Fibroblast of lung (primary cell): ENCODE data around the gene VWF.
"Not testable (repeated sequence)": the region's sequence is repeated elsewhere in the genome, so short reads cannot be mapped to it uniquely, and the experiment has no call there.

Experiments used
- EZH2 ChIP-seq: IDR thresholded peaks from 2 replicates; pipeline ENCODE4 v1.5.1; 2012; ENCODE audit warnings: low read length, control low read depth, mild to moderate bottlenecking; ENCODE audit errors: missing control alignments
- TF ChIP-seq, protein P1 (sequence below), 2 donors: IDR thresholded peaks in 1 of 2; conservative IDR thresholded peaks in 1 of 2; 1 replicate in 1 of 2; 2 replicates in 1 of 2; pipeline ENCODE4 v1.5.1; 2011 to 2012; ENCODE audit warnings: low read length in 2 of 2, control low read depth in 1 of 2, inconsistent platforms in 1 of 2, low read depth in 1 of 2, mild to moderate bottlenecking in 1 of 2

DNA sequence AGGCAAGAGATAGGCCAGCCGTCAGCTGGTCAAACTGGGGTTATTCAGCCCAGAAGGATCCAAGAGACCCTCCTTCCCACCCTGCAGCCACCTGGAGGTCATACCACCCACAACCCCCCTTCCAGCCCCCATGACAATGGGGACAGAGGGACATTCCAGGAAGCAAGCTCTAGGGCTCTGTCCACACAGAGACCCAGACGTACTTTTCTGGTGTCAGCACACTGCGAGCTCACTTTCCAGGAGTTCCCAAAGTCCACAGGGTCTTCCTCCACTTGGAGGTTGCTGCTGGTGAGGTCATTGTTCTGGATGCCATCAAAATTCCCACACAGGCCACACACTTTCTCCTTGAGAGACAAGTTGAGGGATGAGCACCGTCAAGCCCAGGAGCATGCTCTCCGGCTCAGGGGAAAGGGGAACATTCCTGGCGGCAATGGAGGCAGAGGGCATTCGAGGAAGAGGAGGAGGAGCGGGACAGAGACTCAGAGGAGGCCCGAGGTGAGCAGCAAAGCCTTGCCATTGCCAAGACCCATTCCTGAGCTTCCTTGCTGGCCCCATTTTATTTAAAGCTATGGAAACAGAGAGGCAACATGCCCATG is 98.7 kb downstream of the VWF start:
- TF ChIP-seq, protein P1, sequence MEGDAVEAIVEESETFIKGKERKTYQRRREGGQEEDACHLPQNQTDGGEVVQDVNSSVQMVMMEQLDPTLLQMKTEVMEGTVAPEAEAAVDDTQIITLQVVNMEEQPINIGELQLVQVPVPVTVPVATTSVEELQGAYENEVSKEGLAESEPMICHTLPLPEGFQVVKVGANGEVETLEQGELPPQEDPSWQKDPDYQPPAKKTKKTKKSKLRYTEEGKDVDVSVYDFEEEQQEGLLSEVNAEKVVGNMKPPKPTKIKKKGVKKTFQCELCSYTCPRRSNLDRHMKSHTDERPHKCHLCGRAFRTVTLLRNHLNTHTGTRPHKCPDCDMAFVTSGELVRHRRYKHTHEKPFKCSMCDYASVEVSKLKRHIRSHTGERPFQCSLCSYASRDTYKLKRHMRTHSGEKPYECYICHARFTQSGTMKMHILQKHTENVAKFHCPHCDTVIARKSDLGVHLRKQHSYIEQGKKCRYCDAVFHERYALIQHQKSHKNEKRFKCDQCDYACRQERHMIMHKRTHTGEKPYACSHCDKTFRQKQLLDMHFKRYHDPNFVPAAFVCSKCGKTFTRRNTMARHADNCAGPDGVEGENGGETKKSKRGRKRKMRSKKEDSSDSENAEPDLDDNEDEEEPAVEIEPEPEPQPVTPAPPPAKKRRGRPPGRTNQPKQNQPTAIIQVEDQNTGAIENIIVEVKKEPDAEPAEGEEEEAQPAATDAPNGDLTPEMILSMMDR (conservative IDR thresholded peaks at IDR 0.05 in 1 of 2, IDR thresholded peaks at IDR 0.05 in 1 of 2; ENCODE audit: low read depth in 1 of 2, low read length in 2 of 2) = not testable (repeated sequence)
- not testable (repeated sequence) for TF ChIP-seq EZH2
